Vagina (tissue), 2 donors: ENCODE data around the gene DCK. TPM values are rescaled to one million over a fixed set of nuclear protein-coding genes. Genes with fewer than 3 reads are reported as not detected.
"Not testable (repeated sequence)": the region's sequence is repeated elsewhere in the genome, so short reads cannot be mapped to it uniquely, and the experiment has no call there.

ENCODE experiments used
- DNase-seq, 2 donors: peaks; one replicate each; pipeline ENCODE4 v3.0.0-alpha.2; 2017; ENCODE audit errors: extremely low spot score in 2 of 2
- H3K27ac ChIP-seq: fragments of 200-600 bp; sonication (generic); one replicate; pipeline ENCODE4 v1.5.1; 2019
- H3K27me3 ChIP-seq: fragments of 200-600 bp; sonication (generic); one replicate; pipeline ENCODE4 v1.5.1; 2019
- H3K36me3 ChIP-seq, 2 donors: fragments of 200-600 bp; sonication (generic); one replicate each; pipeline ENCODE4 v1.5.1; 2017 to 2019
- H3K4me1 ChIP-seq: fragments of 200-600 bp; sonication (generic); one replicate; pipeline ENCODE4 v1.5.1; 2019
- H3K4me3 ChIP-seq, 2 donors: fragments of 200-600 bp; sonication (generic); 1 replicate in 1 of 2; 2 replicates in 1 of 2; pipeline ENCODE4 v1.5.1; 2016 to 2019
- H3K9me3 ChIP-seq: fragments of 200-600 bp; sonication (generic); one replicate; pipeline ENCODE4 v1.5.1; 2019
- POLR2A ChIP-seq, 2 donors: fragments of 450-650 bp; IDR thresholded peaks; one replicate each; pipeline ENCODE4 v1.6.1; 2017; ENCODE audit warnings: antibody characterized with exemption in 2 of 2, mild to moderate bottlenecking in 2 of 2, moderate library complexity in 2 of 2
- POLR2AphosphoS5 ChIP-seq, 2 donors: sonication (generic); formaldehyde crosslinking; IDR thresholded peaks; one replicate each; pipeline ENCODE4 v1.9.0; 2017; ENCODE audit warnings: antibody characterized with exemption in 2 of 2, mild to moderate bottlenecking in 2 of 2, low read depth in 1 of 2; ENCODE audit not compliant: insufficient read depth in 1 of 2
- intact Hi-C: fragments of 100-400 bp; cut with DNase I; formaldehyde crosslinking; loops from one replicate; pipeline ENCODE4 v1.15.1; 2023
- total RNA-seq: library from RNA; depleted of rRNA; stranded (reverse); fragments of >200 nt; gene quantifications from one replicate; pipeline ENCODE4 v1.2.3, GENCODE V29; 2016
- TF ChIP-seq, protein P1 (sequence below), 3 experiments: fragments of 450-650 bp in 2 of 3; fragments of 200-600 bp in 1 of 3; sonication (generic) in 1 of 3; IDR thresholded peaks; one replicate each; pipeline ENCODE4 v1.5.1; 2017 to 2019; ENCODE audit warnings: antibody characterized with exemption in 3 of 3, mild to moderate bottlenecking in 2 of 3, moderate library complexity in 2 of 3

Gene DCK
- total RNA-seq, 1 donor from 2014 or later, result 10.3 TPM

DNA sequence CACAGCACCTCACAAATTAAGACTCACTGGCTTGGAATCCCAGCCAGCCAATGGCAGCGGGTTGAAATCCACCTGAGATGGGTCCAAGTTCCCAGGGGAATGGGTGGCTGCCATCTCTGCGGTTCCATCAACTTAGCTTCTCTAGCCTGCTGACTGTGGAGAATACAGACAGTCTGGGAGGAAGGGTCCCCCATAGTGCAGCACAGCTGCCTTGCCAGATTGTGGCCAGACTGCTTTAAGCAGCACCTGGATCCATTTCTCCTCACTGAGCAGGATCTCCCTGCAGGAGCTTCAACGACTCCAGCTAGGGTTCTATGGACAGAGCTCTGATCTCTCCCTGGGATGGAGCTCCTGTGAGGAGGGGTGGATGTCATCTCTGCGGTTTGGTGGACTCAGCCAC is 51.8 kb downstream of the DCK start:
- no peaks in the 10 kb centered on the region for H3K36me3 ChIP-seq
- H3K4me1 ChIP-seq, result no peaks in the 10 kb centered on the region
- no peak overlapping the region for H3K4me3 ChIP-seq
- H3K27me3 ChIP-seq, result no peaks in the 10 kb centered on the region
- TF ChIP-seq POLR2AphosphoS5 (IDR thresholded peaks at IDR 0.05; ENCODE audit: insufficient read depth in 1 of 2, low read depth in 1 of 2), result no peak
- TF ChIP-seq, protein P1, sequence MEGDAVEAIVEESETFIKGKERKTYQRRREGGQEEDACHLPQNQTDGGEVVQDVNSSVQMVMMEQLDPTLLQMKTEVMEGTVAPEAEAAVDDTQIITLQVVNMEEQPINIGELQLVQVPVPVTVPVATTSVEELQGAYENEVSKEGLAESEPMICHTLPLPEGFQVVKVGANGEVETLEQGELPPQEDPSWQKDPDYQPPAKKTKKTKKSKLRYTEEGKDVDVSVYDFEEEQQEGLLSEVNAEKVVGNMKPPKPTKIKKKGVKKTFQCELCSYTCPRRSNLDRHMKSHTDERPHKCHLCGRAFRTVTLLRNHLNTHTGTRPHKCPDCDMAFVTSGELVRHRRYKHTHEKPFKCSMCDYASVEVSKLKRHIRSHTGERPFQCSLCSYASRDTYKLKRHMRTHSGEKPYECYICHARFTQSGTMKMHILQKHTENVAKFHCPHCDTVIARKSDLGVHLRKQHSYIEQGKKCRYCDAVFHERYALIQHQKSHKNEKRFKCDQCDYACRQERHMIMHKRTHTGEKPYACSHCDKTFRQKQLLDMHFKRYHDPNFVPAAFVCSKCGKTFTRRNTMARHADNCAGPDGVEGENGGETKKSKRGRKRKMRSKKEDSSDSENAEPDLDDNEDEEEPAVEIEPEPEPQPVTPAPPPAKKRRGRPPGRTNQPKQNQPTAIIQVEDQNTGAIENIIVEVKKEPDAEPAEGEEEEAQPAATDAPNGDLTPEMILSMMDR (IDR thresholded peaks at IDR 0.05), result no peak
- no peak for TF ChIP-seq POLR2A (IDR thresholded peaks at IDR 0.05)
- H3K9me3 ChIP-seq, result no peaks in the 10 kb centered on the region
- H3K27ac ChIP-seq, result no peak overlapping the region
- DNase-seq, result no peak
- intact Hi-C loops, result no loop called here

DNA sequence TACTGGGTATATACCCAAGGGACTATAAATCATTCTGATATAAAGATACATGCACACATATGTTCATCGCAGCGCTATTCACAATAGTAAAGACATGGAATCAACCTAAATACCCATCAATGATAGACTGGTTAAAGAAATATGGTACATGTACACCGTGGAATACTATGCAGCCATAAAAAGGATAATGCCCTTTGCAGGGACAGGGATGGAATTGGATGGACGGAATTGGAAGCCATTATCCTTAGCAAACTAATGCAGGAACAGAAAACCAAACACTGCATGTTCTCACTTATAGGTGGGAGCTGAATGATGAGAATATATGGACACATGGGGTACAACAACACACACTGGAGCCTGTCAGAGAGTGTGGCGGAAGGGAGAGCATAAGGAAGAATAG is 55.9 kb downstream of the DCK start:
- Histone ChIP-seq H3K4me3 (no peak overlapping the region), H3K4me1 (no peaks in the 10 kb centered on the region), H3K27me3 (no peaks in the 10 kb centered on the region), H3K27ac (no peak overlapping the region), H3K36me3 (no peaks in the 10 kb centered on the region), H3K9me3 (no peaks in the 10 kb centered on the region)
- TF ChIP-seq, protein P1 (IDR thresholded peaks at IDR 0.05), result no peak
- TF ChIP-seq POLR2A (IDR thresholded peaks at IDR 0.05), result no peak
- no peak for TF ChIP-seq POLR2AphosphoS5 (IDR thresholded peaks at IDR 0.05; ENCODE audit: insufficient read depth in 1 of 2, low read depth in 1 of 2)
- no peak for DNase-seq
- intact Hi-C loops, result no loop called here

DNA sequence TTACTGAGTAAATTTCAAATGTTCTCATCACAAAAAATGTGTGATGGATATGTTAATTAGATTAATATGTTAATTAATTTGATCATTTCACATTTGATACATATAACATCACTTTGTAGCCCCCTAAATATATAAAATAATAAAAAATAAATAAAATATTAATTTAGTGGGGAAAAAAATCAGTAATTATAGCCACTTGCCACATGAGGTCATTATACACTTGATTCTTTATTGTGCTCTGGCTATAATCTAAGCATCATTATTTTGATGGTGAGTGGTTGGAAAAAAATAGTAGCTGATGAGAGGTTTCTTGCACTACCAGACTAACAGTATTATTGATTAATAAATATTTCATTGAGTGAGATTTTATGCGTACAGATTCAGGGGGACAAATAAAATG is 57.4 kb downstream of the DCK start:
- no peak for TF ChIP-seq POLR2A (IDR thresholded peaks at IDR 0.05)
- TF ChIP-seq, protein P1 (IDR thresholded peaks at IDR 0.05), result no peak
- no peak for TF ChIP-seq POLR2AphosphoS5 (IDR thresholded peaks at IDR 0.05; ENCODE audit: insufficient read depth in 1 of 2, low read depth in 1 of 2)
- intact Hi-C loops, result no loop called here
- no peak for DNase-seq

DNA sequence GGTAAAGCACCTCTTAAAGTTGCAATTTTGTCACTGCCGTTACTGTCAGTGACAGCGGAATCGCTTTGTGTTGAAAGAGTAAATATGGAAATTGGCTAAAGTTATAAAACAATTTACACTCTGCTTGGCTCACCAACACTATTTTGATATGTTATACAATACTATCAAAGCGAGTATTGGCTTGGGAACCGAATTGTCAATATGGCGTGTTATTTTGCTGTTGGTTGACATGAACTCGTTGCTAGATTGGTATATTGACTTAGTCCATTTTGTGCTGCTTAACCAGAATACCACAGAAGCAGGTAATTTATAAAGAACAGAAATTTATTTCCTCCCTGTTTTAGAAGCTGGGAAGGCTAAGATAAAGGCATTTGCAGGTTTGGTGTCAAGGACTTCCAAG is 58.6 kb downstream of the DCK start:
- intact Hi-C loops, result no loop called here
- TF ChIP-seq, protein P1 (IDR thresholded peaks at IDR 0.05), result no peak
- TF ChIP-seq POLR2AphosphoS5 (IDR thresholded peaks at IDR 0.05; ENCODE audit: insufficient read depth in 1 of 2, low read depth in 1 of 2) (no peak), POLR2A (IDR thresholded peaks at IDR 0.05) (no peak)
- H3K36me3 ChIP-seq, result no peaks in the 10 kb centered on the region
- H3K27me3 ChIP-seq, result no peaks in the 10 kb centered on the region
- no peak overlapping the region for H3K4me3 ChIP-seq
- H3K9me3 ChIP-seq, result no peaks in the 10 kb centered on the region
- DNase-seq, result no peak
- no peaks in the 10 kb centered on the region for H3K4me1 ChIP-seq
- H3K27ac ChIP-seq, result no peak overlapping the region

More for the DNA sequence above, 57.4 kb downstream of the DCK start:
- Histone ChIP-seq H3K9me3 (no peaks in the 10 kb centered on the region), H3K4me1 (no peaks in the 10 kb centered on the region), H3K27me3 (no peaks in the 10 kb centered on the region), H3K36me3 (no peaks in the 10 kb centered on the region), H3K27ac (no peak overlapping the region), H3K4me3 (no peak overlapping the region)

DNA sequence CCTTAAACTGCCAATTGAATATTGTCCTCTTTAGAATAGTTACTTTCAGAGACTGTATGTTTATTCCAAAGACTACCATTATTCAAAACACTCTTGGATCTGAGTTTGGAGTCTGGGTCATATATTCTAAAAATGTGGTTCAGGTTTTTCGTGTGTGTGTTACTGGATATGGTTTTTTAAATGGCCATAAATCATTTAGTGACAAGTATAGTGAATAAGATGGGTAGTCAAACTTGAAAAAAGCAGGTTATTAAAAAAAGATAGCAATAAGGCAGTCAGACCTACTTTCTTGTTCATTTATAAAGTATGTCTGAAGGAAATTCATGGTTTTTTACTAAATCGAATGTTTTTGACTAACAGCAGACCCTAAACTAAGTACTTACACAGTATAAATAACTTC is 59.3 kb downstream of the DCK start:
- TF ChIP-seq, protein P1 (IDR thresholded peaks at IDR 0.05), result no peak
- no peak for TF ChIP-seq POLR2A (IDR thresholded peaks at IDR 0.05)
- TF ChIP-seq POLR2AphosphoS5 (IDR thresholded peaks at IDR 0.05; ENCODE audit: insufficient read depth in 1 of 2, low read depth in 1 of 2), result no peak
- no peak overlapping the region for H3K27ac ChIP-seq
- H3K4me3 ChIP-seq, result no peak overlapping the region
- H3K36me3 ChIP-seq, result no peaks in the 10 kb centered on the region
- no peak for DNase-seq
- intact Hi-C loops, result no loop called here
- H3K27me3 ChIP-seq, result no peaks in the 10 kb centered on the region
- no peaks in the 10 kb centered on the region for H3K9me3 ChIP-seq
- no peaks in the 10 kb centered on the region for H3K4me1 ChIP-seq

DNA sequence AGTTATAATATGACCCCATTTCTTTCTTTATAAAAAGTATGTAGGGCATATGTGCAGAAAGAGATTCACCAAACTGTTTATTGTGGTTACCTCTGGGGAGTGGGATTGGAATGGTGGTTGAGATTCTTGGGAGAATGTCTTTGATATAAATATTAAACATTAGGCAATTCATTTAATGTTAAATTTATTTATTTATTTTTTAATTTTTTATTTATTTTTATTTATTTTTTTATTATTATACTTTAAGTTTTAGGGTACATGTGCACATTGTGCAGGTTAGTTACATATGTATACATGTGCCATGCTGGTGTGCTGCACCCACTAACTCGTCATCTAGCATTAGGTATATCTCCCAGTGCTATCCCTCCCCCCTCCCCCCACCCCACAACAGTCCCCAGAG is 60.2 kb downstream of the DCK start:
- intact Hi-C loops, H3K4me1 ChIP-seq, DNase-seq, H3K4me3 ChIP-seq, H3K9me3 ChIP-seq, H3K27ac ChIP-seq, H3K27me3 ChIP-seq, H3K36me3 ChIP-seq: not testable (repeated sequence)

DNA sequence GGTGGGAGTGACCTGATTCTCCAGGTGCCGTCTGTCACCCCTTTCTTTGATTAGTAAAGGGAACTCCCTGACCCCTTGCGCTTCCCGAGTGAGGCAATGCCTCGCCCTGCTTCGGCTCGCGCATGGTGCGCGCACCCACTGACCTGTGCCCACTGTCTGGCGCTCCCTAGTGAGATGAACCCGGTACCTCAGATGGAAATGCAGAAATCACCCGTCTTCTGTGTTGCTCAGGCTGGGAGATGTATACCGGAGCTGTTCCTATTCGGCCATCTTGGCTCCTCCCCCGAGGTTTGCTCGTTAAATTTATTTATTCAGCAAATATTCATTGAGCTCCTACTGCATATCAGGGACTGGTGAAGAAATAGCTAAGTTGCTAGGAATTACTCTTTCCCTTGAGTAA is 66.1 kb downstream of the DCK start:
- H3K9me3 ChIP-seq, H3K4me1 ChIP-seq, DNase-seq, intact Hi-C loops, H3K27me3 ChIP-seq, H3K27ac ChIP-seq, H3K36me3 ChIP-seq, H3K4me3 ChIP-seq: not testable (repeated sequence)
